ENCODE data around the gene NCAPD3.

GRCh38 chr11:134205729-134206128, 18.0 kb downstream of the NCAPD3 start:
- TF ChIP-seq CTCF (IDR thresholded peaks at IDR 0.05; ENCODE audit: low read depth, low read length, missing input control) (no peak), RAD21 (IDR thresholded peaks at IDR 0.05) (no peak), SP1 (IDR thresholded peaks at IDR 0.05) (no peak)

All from liver (tissue), 3 donors.